Measurements from ENCODE around the gene RGL3. TPM values are rescaled to one million over a fixed set of nuclear protein-coding genes. Genes with fewer than 3 reads are reported as not detected.

The RGL3 gene
- total RNA-seq, 1 donor from 2014 or later, result 3.6 TPM

- H2AFZ ChIP-seq (ENCODE audit: low read depth, low read length), result no peak overlapping the region
- H4K20me1 ChIP-seq (ENCODE audit: insufficient read depth, low read length), result no peaks in the 10 kb centered on the region
- Mint-ChIP-seq H3K27me3 (ENCODE audit: low read depth, unreplicated experiment) (peaks cover 4% of the 10 kb centered on the region), H3K27ac (ENCODE audit: unreplicated experiment) (no peak overlapping the region), H3K9me3 (ENCODE audit: unreplicated experiment) (peaks cover 1% of the 10 kb centered on the region), H3K36me3 (ENCODE audit: low read depth, unreplicated experiment) (no peaks in the 10 kb centered on the region), H3K4me3 (ENCODE audit: unreplicated experiment) (no peak overlapping the region), H3K4me1 (ENCODE audit: low read depth, unreplicated experiment) (no peaks in the 10 kb centered on the region)
- DNase-seq (ENCODE audit: low read depth) (no peak), FAIRE-seq (no peak)
- H3K9me3 ChIP-seq (ENCODE audit: insufficient read depth, low read depth, low read length), result no peaks in the 10 kb centered on the region
- no peak overlapping the region for H3K4me3 ChIP-seq (ENCODE audit: insufficient read depth, low read depth, low read length)
- H3K27ac ChIP-seq (ENCODE audit: low read depth, low read length), result no peak overlapping the region
- no peaks in the 10 kb centered on the region for H3K27me3 ChIP-seq (ENCODE audit: insufficient read depth, low read length)
- no peaks in the 10 kb centered on the region for H3K79me2 ChIP-seq (ENCODE audit: insufficient read depth, low read length)
- no peaks in the 10 kb centered on the region for H3K36me3 ChIP-seq (ENCODE audit: insufficient read depth, low read length)
- no peak for TF ChIP-seq EZH2 (IDR thresholded peaks at IDR 0.05; ENCODE audit: insufficient read depth, low read length)
- TF ChIP-seq, protein P1, sequence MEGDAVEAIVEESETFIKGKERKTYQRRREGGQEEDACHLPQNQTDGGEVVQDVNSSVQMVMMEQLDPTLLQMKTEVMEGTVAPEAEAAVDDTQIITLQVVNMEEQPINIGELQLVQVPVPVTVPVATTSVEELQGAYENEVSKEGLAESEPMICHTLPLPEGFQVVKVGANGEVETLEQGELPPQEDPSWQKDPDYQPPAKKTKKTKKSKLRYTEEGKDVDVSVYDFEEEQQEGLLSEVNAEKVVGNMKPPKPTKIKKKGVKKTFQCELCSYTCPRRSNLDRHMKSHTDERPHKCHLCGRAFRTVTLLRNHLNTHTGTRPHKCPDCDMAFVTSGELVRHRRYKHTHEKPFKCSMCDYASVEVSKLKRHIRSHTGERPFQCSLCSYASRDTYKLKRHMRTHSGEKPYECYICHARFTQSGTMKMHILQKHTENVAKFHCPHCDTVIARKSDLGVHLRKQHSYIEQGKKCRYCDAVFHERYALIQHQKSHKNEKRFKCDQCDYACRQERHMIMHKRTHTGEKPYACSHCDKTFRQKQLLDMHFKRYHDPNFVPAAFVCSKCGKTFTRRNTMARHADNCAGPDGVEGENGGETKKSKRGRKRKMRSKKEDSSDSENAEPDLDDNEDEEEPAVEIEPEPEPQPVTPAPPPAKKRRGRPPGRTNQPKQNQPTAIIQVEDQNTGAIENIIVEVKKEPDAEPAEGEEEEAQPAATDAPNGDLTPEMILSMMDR (IDR thresholded peaks at IDR 0.05; ENCODE audit: insufficient read depth, low read depth, low read length), result no peak
- H3K4me1 ChIP-seq (ENCODE audit: insufficient read depth, low read length), result no peaks in the 10 kb centered on the region
- no peak overlapping the region for H3K4me2 ChIP-seq (ENCODE audit: low read length)
- no peak overlapping the region for H3K9ac ChIP-seq (ENCODE audit: low read length)
Measured at GRCh38 chr19:11399667-11400066, 19.4 kb downstream of the RGL3 start.

GRCh38 chr19:11397089-11397610 is 22.0 kb downstream of the RGL3 start:
- peaks cover 1% of the 10 kb centered on the region for H3K9me3 Mint-ChIP-seq (ENCODE audit: unreplicated experiment)
- Histone ChIP-seq H3K9me3 (ENCODE audit: insufficient read depth, low read depth, low read length) (no peaks in the 10 kb centered on the region), H3K4me3 (ENCODE audit: insufficient read depth, low read depth, low read length) (no peak overlapping the region), H3K9ac (ENCODE audit: low read length) (no peak overlapping the region), H3K4me2 (ENCODE audit: low read length) (no peak overlapping the region), H3K27me3 (ENCODE audit: insufficient read depth, low read length) (no peaks in the 10 kb centered on the region), H3K36me3 (ENCODE audit: insufficient read depth, low read length) (no peaks in the 10 kb centered on the region), H4K20me1 (ENCODE audit: insufficient read depth, low read length) (no peaks in the 10 kb centered on the region), H2AFZ (ENCODE audit: low read depth, low read length) (no peak overlapping the region), H3K27ac (ENCODE audit: low read depth, low read length) (no peak overlapping the region), H3K4me1 (ENCODE audit: insufficient read depth, low read length) (no peaks in the 10 kb centered on the region), H3K79me2 (ENCODE audit: insufficient read depth, low read length) (no peaks in the 10 kb centered on the region)
- no peak overlapping the region for H3K4me3 Mint-ChIP-seq (ENCODE audit: unreplicated experiment)
- no peaks in the 10 kb centered on the region for H3K4me1 Mint-ChIP-seq (ENCODE audit: low read depth, unreplicated experiment)
- H3K27ac Mint-ChIP-seq (ENCODE audit: unreplicated experiment), result no peak overlapping the region
- no peak for DNase-seq (ENCODE audit: low read depth)
- H3K27me3 Mint-ChIP-seq (ENCODE audit: low read depth, unreplicated experiment), result peaks cover 4% of the 10 kb centered on the region
- no peaks in the 10 kb centered on the region for H3K36me3 Mint-ChIP-seq (ENCODE audit: low read depth, unreplicated experiment)
- FAIRE-seq, result no peak
- TF ChIP-seq EZH2 (IDR thresholded peaks at IDR 0.05; ENCODE audit: insufficient read depth, low read length), result no peak
- TF ChIP-seq, protein P1 (IDR thresholded peaks at IDR 0.05; ENCODE audit: insufficient read depth, low read depth, low read length), result no peak

GRCh38 chr19:11390933-11391680 is 28.0 kb downstream of the RGL3 start:
- H3K4me2 ChIP-seq (ENCODE audit: low read length), result no peak overlapping the region
- no peak overlapping the region for H2AFZ ChIP-seq (ENCODE audit: low read depth, low read length)
- H3K36me3 Mint-ChIP-seq (ENCODE audit: low read depth, unreplicated experiment), result no peaks in the 10 kb centered on the region
- no peaks in the 10 kb centered on the region for H3K36me3 ChIP-seq (ENCODE audit: insufficient read depth, low read length)
- no peak overlapping the region for H3K27ac ChIP-seq (ENCODE audit: low read depth, low read length)
- no peaks in the 10 kb centered on the region for H4K20me1 ChIP-seq (ENCODE audit: insufficient read depth, low read length)
- peaks cover 4% of the 10 kb centered on the region for H3K27me3 Mint-ChIP-seq (ENCODE audit: low read depth, unreplicated experiment)
- no peak for DNase-seq (ENCODE audit: low read depth)
- H3K9me3 Mint-ChIP-seq (ENCODE audit: unreplicated experiment), result no peaks in the 10 kb centered on the region
- no peaks in the 10 kb centered on the region for H3K79me2 ChIP-seq (ENCODE audit: insufficient read depth, low read length)
- no peak for FAIRE-seq
- H3K4me1 ChIP-seq (ENCODE audit: insufficient read depth, low read length), result no peaks in the 10 kb centered on the region
- no peaks in the 10 kb centered on the region for H3K27me3 ChIP-seq (ENCODE audit: insufficient read depth, low read length)
- no peaks in the 10 kb centered on the region for H3K4me1 Mint-ChIP-seq (ENCODE audit: low read depth, unreplicated experiment)
- no peak overlapping the region for H3K4me3 ChIP-seq (ENCODE audit: insufficient read depth, low read depth, low read length)
- no peak overlapping the region for H3K27ac Mint-ChIP-seq (ENCODE audit: unreplicated experiment)
- H3K9me3 ChIP-seq (ENCODE audit: insufficient read depth, low read depth, low read length), result peaks cover 2% of the 10 kb centered on the region
- no peak overlapping the region for H3K9ac ChIP-seq (ENCODE audit: low read length)
- TF ChIP-seq, protein P1 (IDR thresholded peaks at IDR 0.05; ENCODE audit: insufficient read depth, low read depth, low read length), result no peak
- no peak for TF ChIP-seq EZH2 (IDR thresholded peaks at IDR 0.05; ENCODE audit: insufficient read depth, low read length)
- H3K4me3 Mint-ChIP-seq (ENCODE audit: unreplicated experiment), result no peak overlapping the region

All from astrocyte (in vitro differentiated cells and primary cell).